ENCODE data around the gene CENPT. TPM values are rescaled to one million over a fixed set of nuclear protein-coding genes. Genes with fewer than 3 reads are reported as not detected.

CENPT gene
- total and polyA plus RNA-seq, 2 of the 13 experiments (the other 11 are each of a cell fraction or from before 2014, with no cell fraction given) = 40.9 to 43.3 TPM

DNA sequence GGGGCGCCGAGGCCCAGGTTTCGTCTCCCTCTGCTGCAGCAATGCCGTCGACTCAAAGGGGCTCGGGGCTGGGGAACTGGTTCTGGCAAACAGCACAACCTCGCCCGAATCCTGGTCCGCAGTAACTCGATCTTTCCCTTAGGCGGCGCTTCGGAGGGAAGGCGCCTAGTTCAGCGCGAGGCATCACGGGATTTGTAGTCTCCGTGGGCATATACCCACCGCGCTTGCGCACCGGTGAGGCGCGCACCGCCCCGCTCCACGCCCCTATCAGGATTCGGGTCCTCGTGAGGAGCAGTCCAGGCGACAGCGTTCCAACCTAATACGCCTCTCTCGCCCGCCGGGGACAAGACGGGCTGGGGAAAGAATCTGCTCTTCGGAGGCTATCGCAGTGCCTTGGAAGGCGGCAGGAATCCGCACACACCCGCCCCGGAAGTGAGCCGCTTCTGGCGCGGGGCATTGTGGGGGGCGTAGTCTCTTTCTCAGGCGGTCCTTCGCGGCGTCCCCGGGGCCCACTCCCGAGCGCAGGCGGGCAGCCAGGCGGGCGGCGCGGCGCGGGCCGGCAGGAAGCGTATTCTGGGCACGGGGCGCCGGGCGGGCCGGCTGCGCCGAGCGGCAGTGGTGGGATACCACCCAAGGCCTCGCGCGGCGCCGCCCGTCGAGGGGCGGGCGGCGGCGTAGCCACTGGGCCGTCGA is 5.5 kb downstream of the CENPT start, which contains the start of gene THAP11 (continued):
- TF ChIP-seq, protein P1, sequence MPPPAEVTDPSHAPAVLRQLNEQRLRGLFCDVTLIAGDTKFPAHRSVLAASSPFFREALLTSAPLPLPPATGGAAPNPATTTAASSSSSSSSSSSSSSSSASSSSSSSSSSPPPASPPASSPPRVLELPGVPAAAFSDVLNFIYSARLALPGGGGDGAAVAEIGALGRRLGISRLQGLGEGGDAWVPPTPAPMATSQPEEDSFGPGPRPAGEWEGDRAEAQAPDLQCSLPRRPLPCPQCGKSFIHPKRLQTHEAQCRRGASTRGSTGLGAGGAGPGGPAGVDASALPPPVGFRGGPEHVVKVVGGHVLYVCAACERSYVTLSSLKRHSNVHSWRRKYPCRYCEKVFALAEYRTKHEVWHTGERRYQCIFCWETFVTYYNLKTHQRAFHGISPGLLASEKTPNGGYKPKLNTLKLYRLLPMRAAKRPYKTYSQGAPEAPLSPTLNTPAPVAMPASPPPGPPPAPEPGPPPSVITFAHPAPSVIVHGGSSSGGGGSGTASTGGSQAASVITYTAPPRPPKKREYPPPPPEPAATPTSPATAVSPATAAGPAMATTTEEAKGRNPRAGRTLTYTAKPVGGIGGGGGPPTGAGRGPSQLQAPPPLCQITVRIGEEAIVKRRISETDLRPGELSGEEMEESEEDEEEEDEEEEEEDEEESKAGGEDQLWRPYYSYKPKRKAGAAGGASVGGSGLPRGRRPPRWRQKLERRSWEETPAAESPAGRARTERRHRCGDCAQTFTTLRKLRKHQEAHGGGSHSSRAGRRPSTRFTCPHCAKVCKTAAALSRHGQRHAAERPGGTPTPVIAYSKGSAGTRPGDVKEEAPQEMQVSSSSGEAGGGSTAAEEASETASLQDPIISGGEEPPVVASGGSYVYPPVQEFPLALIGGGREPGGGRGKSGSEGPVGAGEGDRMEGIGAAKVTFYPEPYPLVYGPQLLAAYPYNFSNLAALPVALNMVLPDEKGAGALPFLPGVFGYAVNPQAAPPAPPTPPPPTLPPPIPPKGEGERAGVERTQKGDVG (CRISPR knock-in tag; IDR thresholded peaks at IDR 0.05; ENCODE audit: borderline replicate concordance) = no peak; the same call in 1 of the 2 replicates
- TF ChIP-seq HNF4G (IDR thresholded peaks at IDR 0.05; ENCODE audit: borderline replicate concordance, low read depth, low read length) = peak; percentile 46; the same call in 1 of the 2 replicates
- TF ChIP-seq HNF4G (CRISPR knock-in tag; IDR thresholded peaks at IDR 0.05; ENCODE audit: borderline replicate concordance, low read depth) = no peak; the same call in 1 of the 2 replicates
- TF ChIP-seq MXD4 (CRISPR knock-in tag; IDR thresholded peaks at IDR 0.05) = peak; percentile 47; the same call in 1 of the 2 replicates
- 0 out of 2 replicates have a peak, but pooled peaks have one; percentile 12 for TF ChIP-seq RARA (CRISPR knock-in tag; IDR thresholded peaks at IDR 0.05)
- TF ChIP-seq ZNF572 (CRISPR knock-in tag; IDR thresholded peaks at IDR 0.05) = peak; percentile 95; the same call in 1 of the 2 replicates
- TF ChIP-seq ZZZ3 (CRISPR knock-in tag; IDR thresholded peaks at IDR 0.05; ENCODE audit: borderline replicate concordance) = no peak
- TF ChIP-seq E2F2 (CRISPR knock-in tag; IDR thresholded peaks at IDR 0.05; ENCODE audit: borderline replicate concordance) = no peak; the same call in 1 of the 2 replicates
- TF ChIP-seq ZNF530 (CRISPR knock-in tag; IDR thresholded peaks at IDR 0.05; ENCODE audit: low read depth) = no peak
- TF ChIP-seq AKAP8 (CRISPR knock-in tag; IDR thresholded peaks at IDR 0.05) = no peak
- no peak for TF ChIP-seq NFRKB (IDR thresholded peaks at IDR 0.05)
- TF ChIP-seq SRF (IDR thresholded peaks at IDR 0.05; ENCODE audit: low read depth, low read length) = 0 out of 2 replicates have a peak, but pooled peaks have one; percentile 57
- TF ChIP-seq HDAC2 (CRISPR knock-in tag; IDR thresholded peaks at IDR 0.05) = peak; percentile 28; the same call in 1 of the 2 replicates
- TF ChIP-seq, protein P2, sequence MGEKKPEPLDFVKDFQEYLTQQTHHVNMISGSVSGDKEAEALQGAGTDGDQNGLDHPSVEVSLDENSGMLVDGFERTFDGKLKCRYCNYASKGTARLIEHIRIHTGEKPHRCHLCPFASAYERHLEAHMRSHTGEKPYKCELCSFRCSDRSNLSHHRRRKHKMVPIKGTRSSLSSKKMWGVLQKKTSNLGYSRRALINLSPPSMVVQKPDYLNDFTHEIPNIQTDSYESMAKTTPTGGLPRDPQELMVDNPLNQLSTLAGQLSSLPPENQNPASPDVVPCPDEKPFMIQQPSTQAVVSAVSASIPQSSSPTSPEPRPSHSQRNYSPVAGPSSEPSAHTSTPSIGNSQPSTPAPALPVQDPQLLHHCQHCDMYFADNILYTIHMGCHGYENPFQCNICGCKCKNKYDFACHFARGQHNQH (CRISPR knock-in tag; IDR thresholded peaks at IDR 0.05) = peak; percentile 81
- 0 out of 2 replicates have a peak, but pooled peaks have one; percentile 56 for TF ChIP-seq BORCS8-MEF2B (CRISPR knock-in tag; IDR thresholded peaks at IDR 0.05)
- TF ChIP-seq POLR2AphosphoS5 (IDR thresholded peaks at IDR 0.05; ENCODE audit: low read depth, low read length) = peak; percentile 81
- TF ChIP-seq NFATC3 (CRISPR knock-in tag; IDR thresholded peaks at IDR 0.05) = no peak
- peak; percentile 54; the same call in 1 of the 2 replicates for TF ChIP-seq CBFB (CRISPR knock-in tag; IDR thresholded peaks at IDR 0.05)
- TF ChIP-seq ZC3H4 (CRISPR knock-in tag; IDR thresholded peaks at IDR 0.05; ENCODE audit: borderline replicate concordance) = no peak
- TF ChIP-seq ETV5 (CRISPR knock-in tag; IDR thresholded peaks at IDR 0.05; ENCODE audit: borderline replicate concordance) = peak; percentile 73
- no peak for TF ChIP-seq PHB2 (IDR thresholded peaks at IDR 0.05; ENCODE audit: partially characterized antibody)
- no peak for TF ChIP-seq GRHL1 (CRISPR knock-in tag; conservative IDR thresholded peaks at IDR 0.05)
- peak; percentile 61; the same call in 1 of the 2 replicates for TF ChIP-seq CCDC6 (CRISPR knock-in tag; IDR thresholded peaks at IDR 0.05)
